ENCODE data around the gene SPPL2C.
"Not testable (repeated sequence)": the region's sequence is repeated elsewhere in the genome, so short reads cannot be mapped to it uniquely, and the experiment has no call there.

SPPL2C gene

GRCh38 chr17:45848868-45849535, 4.3 kb downstream of the SPPL2C start:
- no peak for DNase-seq (ENCODE audit: extremely low read depth in 1 of 2, low read depth in 1 of 2)

DNA sequence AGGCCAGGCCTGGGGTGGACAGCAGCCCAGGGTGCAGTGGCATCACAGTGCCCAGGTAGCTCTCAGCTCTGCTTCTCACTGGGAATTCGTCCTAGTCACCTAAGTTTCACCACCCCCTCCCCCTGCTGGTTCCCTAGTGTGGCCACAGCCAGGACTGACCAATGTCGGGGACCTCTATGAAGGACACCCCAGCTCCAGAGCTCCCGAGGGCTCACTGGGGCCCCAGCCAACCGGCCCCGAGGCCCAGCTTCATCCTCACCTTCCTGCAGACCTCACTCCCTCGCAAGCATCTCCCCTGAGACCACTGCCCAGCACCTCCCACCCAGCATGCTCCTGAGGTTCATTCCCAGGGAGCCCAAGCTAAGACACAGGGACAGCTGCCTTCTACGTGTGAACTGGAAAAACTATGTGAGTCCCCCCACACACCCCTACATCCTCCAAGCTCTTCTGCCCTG, 4.9 kb downstream of the SPPL2C start:
- DNase-seq (ENCODE audit: extremely low read depth in 1 of 2, low read depth in 1 of 2), result no peak

GRCh38 chr17:45850011-45850410, 5.3 kb downstream of the SPPL2C start:
- no peak for DNase-seq (ENCODE audit: extremely low read depth in 1 of 2, low read depth in 1 of 2)

- no peak for DNase-seq (ENCODE audit: extremely low read depth in 1 of 2, low read depth in 1 of 2)
Observed at GRCh38 chr17:45850468-45850867, 5.8 kb downstream of the SPPL2C start.

DNA sequence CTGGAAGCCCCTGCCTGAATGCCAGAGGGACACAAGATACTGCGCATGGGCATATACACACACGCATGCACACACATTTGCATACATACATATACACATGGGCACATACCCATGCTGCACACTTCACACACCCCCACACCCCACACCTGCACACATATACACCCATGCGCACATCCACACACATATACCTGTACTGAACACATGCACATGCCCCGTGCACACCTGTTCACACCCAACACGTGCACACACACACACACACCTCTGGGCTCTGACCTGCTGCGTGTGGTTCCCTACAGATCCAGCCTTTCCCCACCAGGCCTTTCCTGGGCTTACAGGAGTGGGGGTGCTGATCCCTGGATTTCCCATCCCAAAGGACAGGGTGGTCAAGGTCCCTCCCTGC, 6.3 kb downstream of the SPPL2C start:
- DNase-seq (ENCODE audit: extremely low read depth in 1 of 2, low read depth in 1 of 2), result no peak

DNA sequence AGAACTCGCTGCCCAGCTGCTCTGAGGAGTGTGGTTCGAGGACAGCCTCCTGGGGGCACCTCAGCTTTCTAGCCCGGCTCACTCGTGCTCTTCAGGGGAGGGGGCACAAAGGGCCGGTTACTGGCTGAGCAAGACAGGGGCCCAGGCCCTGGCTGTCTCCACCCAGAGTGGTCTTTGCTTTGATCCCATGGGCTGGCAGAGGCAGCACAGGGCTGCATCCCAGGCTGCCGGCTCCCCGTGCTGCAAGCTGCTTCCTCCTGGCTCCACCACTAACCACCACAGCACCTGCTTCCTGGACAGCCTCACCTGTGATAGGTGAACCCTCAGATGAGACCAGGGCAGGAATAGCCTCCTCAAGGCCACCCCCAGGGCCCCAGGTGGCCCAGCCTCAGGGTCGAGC, 6.8 kb downstream of the SPPL2C start:
- DNase-seq (ENCODE audit: extremely low read depth in 1 of 2, low read depth in 1 of 2), result no peak

GRCh38 chr17:45851873-45852272, 7.2 kb downstream of the SPPL2C start:
- no peak for DNase-seq (ENCODE audit: extremely low read depth in 1 of 2, low read depth in 1 of 2)

GRCh38 chr17:45852535-45853297, 8.0 kb downstream of the SPPL2C start:
- DNase-seq (ENCODE audit: extremely low read depth in 1 of 2, low read depth in 1 of 2), result peak; percentile 18 to 42

DNA sequence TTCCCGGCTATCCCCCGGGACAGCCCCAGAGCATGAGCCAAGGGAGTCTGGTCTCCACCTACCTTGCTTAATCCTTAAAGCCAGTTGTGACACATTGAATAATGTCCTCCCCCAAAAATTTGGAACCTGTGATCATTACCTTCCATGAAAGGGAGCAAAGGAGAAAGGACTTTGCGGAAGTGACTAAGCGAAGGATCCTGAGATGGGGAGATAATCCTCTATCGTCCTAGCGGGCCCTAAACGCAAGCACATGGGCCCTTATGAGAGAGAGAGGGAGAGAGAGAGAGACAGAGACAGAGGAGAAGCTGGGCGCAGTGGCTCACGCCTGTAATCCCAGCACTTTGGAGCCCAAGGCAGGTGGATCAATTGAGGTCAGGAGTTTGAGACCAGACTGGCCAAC, 9.5 kb downstream of the SPPL2C start:
- no peak for DNase-seq (ENCODE audit: extremely low read depth in 1 of 2, low read depth in 1 of 2)

DNA sequence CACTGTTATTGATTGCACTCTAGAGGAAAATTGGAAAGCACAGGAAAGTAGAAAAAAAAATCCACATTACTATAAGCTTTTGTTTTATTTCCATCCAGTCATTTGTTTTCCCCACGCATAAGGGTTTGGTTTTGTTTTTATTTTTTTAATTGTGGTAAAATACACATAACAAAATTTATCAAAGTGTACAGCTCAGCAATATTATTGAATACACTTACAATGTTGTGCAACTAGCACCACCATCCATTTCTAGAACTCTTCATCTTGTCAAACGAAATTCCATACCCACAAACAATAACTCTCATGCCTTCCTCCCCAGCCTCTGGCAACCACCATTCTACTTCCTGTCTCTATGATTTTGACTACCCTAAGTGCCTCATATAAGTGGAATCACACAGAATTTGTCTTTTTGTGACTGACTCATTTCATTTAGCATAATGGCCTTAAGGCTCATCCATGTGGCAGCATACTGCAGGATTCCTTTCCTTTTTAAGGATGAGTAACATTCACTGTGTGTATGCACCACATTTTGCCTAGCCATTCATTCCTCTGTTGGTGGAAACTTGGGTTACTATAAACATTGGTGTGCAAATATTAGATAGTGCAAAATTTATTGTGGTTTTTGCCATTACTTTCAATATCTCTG, 11.1 kb downstream of the SPPL2C start:
- DNase-seq (ENCODE audit: extremely low read depth in 1 of 2, low read depth in 1 of 2), result no peak

DNA sequence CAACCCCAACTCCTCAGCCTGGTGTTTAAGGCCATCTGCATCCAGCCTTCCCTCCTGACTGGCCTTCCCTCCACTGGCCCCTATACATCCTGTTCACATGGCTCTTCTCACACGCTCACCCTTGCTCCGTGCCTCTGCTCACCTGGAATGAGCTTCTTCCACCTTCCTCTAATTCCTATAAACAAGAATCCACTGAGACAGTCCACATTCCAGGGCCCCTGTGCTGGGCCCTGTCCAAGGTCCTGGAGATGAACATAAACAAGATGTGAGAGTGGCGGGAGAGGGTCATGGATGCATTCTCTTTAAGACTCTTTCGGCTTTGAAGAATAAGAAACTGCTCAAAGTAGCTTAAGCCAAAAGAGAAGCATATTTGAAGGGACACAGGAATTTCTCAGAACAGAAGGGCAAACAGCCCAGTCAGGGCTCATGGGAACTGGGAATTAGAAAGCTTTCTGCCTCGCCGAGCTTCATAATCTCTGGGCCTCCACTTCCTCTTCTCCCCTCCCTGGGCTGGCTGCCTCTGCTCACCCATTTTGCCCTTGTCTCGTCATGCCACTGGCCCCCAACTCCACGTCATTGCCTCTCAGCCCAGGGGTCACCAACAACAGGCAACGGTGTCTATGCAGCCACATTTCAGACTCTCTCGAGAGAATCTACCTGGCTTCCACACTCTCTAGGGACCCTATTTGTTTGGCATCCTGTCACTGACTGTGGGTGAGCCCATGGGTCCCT, 13.5 kb downstream of the SPPL2C start:
- DNase-seq (ENCODE audit: extremely low read depth in 1 of 2, low read depth in 1 of 2), result no peak

DNA sequence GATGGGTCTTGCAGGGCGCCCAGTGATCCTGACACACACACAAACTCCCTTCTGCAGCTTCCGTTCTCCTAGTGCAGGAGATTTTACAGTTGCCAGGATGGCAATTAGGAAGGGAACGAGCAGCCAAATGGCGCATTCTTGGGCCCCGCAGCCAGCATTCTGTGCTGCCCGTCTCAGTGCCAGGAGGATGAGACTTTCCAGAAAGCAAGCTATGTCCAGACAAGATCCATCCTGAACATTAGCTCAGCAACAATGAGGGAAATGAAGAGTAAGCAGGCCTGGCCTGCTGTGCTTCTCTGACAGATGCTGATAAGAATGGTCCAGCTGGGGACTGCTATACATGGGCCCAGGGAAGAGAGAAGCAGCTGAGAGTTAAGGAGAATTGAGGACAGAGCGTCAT, 16.5 kb downstream of the SPPL2C start:
- DNase-seq (ENCODE audit: extremely low read depth in 1 of 2, low read depth in 1 of 2), result no peak

DNA sequence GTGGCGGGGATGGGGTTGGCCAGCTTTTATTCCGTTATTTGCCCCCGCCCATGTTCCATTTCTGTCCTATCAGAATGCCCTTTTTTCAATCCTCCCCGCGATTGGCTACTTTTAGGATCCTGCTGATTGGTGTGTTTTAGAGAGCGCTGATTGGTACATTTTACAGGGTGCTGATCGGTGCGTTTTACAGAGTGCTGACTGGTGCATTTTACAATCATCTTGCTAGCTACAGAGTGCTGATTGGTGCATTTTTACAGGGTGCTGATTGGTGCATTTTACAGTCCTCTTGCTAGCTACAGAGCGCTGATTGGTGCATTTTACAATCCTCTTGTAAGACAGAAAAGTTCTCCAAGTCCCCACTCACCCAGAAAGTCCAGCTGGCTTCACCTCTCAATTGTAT, 17.4 kb downstream of the SPPL2C start:
- DNase-seq (ENCODE audit: extremely low read depth in 1 of 2, low read depth in 1 of 2), result not testable (repeated sequence)

DNA sequence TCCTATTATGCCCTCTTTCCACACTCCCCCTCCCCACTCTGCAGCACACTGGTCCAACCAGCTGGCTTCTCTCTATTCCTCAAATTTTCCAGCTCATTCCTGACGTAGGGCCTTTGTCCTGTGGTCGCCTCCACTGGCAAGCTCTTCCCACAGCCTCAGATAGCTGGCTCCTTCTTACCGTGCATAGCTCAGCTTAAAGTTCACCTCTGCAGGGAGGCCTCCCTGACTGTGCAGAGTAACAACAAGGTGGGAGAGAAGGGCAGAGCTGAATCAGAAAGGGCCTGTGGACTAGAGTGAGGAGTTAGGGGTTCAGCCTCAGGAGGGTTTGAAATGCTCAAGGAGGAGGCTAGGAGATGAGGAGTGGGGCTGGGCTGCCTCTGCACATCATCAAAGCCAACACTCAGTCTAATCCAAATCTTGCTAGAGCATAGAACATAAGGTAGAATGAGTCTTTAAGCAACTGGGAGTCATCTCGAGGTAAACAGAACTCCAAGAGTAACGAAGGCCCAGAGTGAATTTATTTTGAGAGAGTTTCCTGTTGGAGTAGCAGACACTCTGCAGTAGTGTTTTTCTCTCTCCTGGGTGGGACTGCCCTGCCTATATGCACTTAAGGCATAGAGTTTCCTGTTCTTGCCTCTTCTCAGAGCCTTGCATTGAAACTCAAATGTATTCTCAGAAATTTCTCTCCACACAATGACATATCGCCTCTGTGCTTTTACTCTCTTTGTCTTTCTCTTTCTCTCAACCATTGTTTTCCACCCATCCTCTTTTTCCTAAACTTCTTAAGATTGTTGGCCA, 19.4 kb downstream of the SPPL2C start:
- DNase-seq (ENCODE audit: extremely low read depth in 1 of 2, low read depth in 1 of 2), result no peak

DNA sequence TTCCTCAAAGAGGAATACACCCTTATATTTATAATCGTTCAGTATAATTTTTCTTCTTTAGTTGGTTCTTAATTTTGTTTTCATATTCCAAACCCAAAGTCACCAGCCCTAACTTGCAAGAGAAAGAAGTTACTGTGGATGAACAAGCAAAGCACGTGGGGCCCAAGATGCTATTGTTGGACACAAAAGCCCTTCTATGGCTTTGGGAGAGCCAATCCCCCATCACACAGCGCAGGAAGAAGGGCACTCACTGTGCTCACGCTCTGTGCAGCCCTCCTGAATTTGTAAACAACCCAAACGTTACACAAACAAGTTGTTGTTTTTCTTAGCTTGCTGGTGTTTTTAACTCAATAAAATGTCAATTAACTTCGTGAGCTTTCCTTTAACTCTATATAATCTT, 22.5 kb downstream of the SPPL2C start:
- DNase-seq (ENCODE audit: extremely low read depth in 1 of 2, low read depth in 1 of 2), result no peak

DNA sequence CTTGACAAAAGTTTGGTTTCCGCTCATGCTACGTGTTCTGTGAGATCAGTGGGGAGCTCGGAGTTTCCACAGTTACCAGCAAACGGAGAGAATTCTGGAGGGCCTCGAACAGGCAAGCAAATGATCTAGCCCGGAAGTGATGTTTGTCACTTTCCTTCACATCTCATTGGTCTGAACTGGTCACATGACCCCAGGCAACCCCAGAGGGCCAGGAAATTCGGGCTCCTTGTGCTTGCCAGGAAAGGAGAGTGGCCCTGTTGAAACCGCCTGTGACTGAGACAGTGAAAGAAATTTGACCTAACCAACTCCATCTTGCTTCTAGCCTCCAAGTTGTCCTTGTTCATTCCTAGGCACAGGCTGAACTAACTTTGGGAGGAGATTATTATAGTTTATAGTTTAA, 23.0 kb downstream of the SPPL2C start:
- DNase-seq (ENCODE audit: extremely low read depth in 1 of 2, low read depth in 1 of 2), result no peak

GRCh38 chr17:45868276-45868675, 23.6 kb downstream of the SPPL2C start:
- DNase-seq (ENCODE audit: extremely low read depth in 1 of 2, low read depth in 1 of 2), result no peak

GRCh38 chr17:45869676-45870341, 25.1 kb downstream of the SPPL2C start:
- no peak for DNase-seq (ENCODE audit: extremely low read depth in 1 of 2, low read depth in 1 of 2)

- no peak for DNase-seq (ENCODE audit: extremely low read depth in 1 of 2, low read depth in 1 of 2)
Observed at GRCh38 chr17:45870342-45870974, 25.8 kb downstream of the SPPL2C start.

- DNase-seq (ENCODE audit: extremely low read depth in 1 of 2, low read depth in 1 of 2), result no peak
Observed at GRCh38 chr17:45871718-45872117, 27.0 kb downstream of the SPPL2C start.
